ENCODE measurements around the gene FOCAD.

The FOCAD gene

GRCh38 chr9:20990867-20991266 is 306.8 kb downstream of the FOCAD start:
- Histone ChIP-seq H3K4me3 (ENCODE audit: low read length) (no peak overlapping the region), H2AK5ac (ENCODE audit: low read length) (no peak overlapping the region), H3K4me1 (ENCODE audit: control insufficient read depth, low read depth, low read length) (no peaks in the 10 kb centered on the region), H2BK120ac (ENCODE audit: low read depth, low read length) (no peak overlapping the region), H3K27me3 (ENCODE audit: insufficient read depth, low read length, poor library complexity) (no peaks in the 10 kb centered on the region), H3K36me3 (ENCODE audit: control insufficient read depth, insufficient read depth, low read length) (peaks cover 5% of the 10 kb centered on the region), H4K5ac (ENCODE audit: low read length) (no peak overlapping the region), H2BK5ac (ENCODE audit: low read length) (no peak overlapping the region), H4K8ac (ENCODE audit: low read depth, low read length) (no peak overlapping the region), H3K4me2 (ENCODE audit: low read length) (no peak overlapping the region), H3K79me2 (ENCODE audit: control insufficient read depth, insufficient read depth, low read length) (no peaks in the 10 kb centered on the region), H3K27ac (ENCODE audit: low read depth, low read length) (no peak overlapping the region), H3K9ac (ENCODE audit: low read length) (no peak overlapping the region), H3K23ac (ENCODE audit: low read length) (no peak overlapping the region), H3K18ac (ENCODE audit: low read length) (no peak overlapping the region), H2BK15ac (replicated peaks; ENCODE audit: low read depth) (no peak overlapping the region), H3K79me1 (ENCODE audit: low read length) (no peaks in the 10 kb centered on the region), H3K4ac (ENCODE audit: low read depth, low read length) (no peak overlapping the region), H3K56ac (ENCODE audit: low read length) (no peak overlapping the region)
- WGBS (ENCODE audit: extremely low coverage, insufficient coverage, low lambda C conversion rate) = no CpG with 5 or more reads among the region's 2 CpGs
- DNase-seq = no peak

GRCh38 chr9:20994486-20994885 is 310.4 kb downstream of the FOCAD start:
- Histone ChIP-seq H3K36me3 (ENCODE audit: control insufficient read depth, insufficient read depth, low read length) (peaks cover 5% of the 10 kb centered on the region), H3K79me1 (ENCODE audit: low read length) (no peaks in the 10 kb centered on the region), H3K56ac (ENCODE audit: low read length) (no peak overlapping the region), H3K27ac (ENCODE audit: low read depth, low read length) (no peak overlapping the region), H3K27me3 (ENCODE audit: insufficient read depth, low read length, poor library complexity) (no peaks in the 10 kb centered on the region), H3K79me2 (ENCODE audit: control insufficient read depth, insufficient read depth, low read length) (no peaks in the 10 kb centered on the region), H3K23ac (ENCODE audit: low read length) (no peak overlapping the region), H2BK15ac (replicated peaks; ENCODE audit: low read depth) (no peak overlapping the region), H3K4me1 (ENCODE audit: control insufficient read depth, low read depth, low read length) (no peaks in the 10 kb centered on the region), H3K4me2 (ENCODE audit: low read length) (no peak overlapping the region), H2BK120ac (ENCODE audit: low read depth, low read length) (no peak overlapping the region), H3K4ac (ENCODE audit: low read depth, low read length) (no peak overlapping the region), H2AK5ac (ENCODE audit: low read length) (no peak overlapping the region), H4K5ac (ENCODE audit: low read length) (no peak overlapping the region), H3K18ac (ENCODE audit: low read length) (no peak overlapping the region), H3K4me3 (ENCODE audit: low read length) (no peak overlapping the region), H4K8ac (ENCODE audit: low read depth, low read length) (no peak overlapping the region), H3K9ac (ENCODE audit: low read length) (no peak overlapping the region), H2BK5ac (ENCODE audit: low read length) (no peak overlapping the region)
- WGBS (ENCODE audit: extremely low coverage, insufficient coverage, low lambda C conversion rate) = no CpG with 5 or more reads among the region's 3 CpGs
- DNase-seq = no peak

- no peak overlapping the region for H2BK5ac ChIP-seq (ENCODE audit: low read length)
- H3K79me2 ChIP-seq (ENCODE audit: control insufficient read depth, insufficient read depth, low read length) = no peaks in the 10 kb centered on the region
- no peak overlapping the region for H3K18ac ChIP-seq (ENCODE audit: low read length)
- no peak overlapping the region for H3K4ac ChIP-seq (ENCODE audit: low read depth, low read length)
- no peak overlapping the region for H3K9ac ChIP-seq (ENCODE audit: low read length)
- DNase-seq = no peak
- H3K36me3 ChIP-seq (ENCODE audit: control insufficient read depth, insufficient read depth, low read length) = peaks cover 2% of the 10 kb centered on the region
- no peak overlapping the region for H3K4me2 ChIP-seq (ENCODE audit: low read length)
- no peaks in the 10 kb centered on the region for H3K79me1 ChIP-seq (ENCODE audit: low read length)
- no peak overlapping the region for H2BK120ac ChIP-seq (ENCODE audit: low read depth, low read length)
- H4K8ac ChIP-seq (ENCODE audit: low read depth, low read length) = no peak overlapping the region
- H3K4me3 ChIP-seq (ENCODE audit: low read length) = no peak overlapping the region
- no peak overlapping the region for H3K23ac ChIP-seq (ENCODE audit: low read length)
- H2AK5ac ChIP-seq (ENCODE audit: low read length) = no peak overlapping the region
- H3K56ac ChIP-seq (ENCODE audit: low read length) = no peak overlapping the region
- H2BK15ac ChIP-seq (replicated peaks; ENCODE audit: low read depth) = no peak overlapping the region
- H3K27me3 ChIP-seq (ENCODE audit: insufficient read depth, low read length, poor library complexity) = no peaks in the 10 kb centered on the region
- no peak overlapping the region for H3K27ac ChIP-seq (ENCODE audit: low read depth, low read length)
- no CpG with 5 or more reads among the region's 2 CpGs for WGBS (ENCODE audit: extremely low coverage, insufficient coverage, low lambda C conversion rate)
- H4K5ac ChIP-seq (ENCODE audit: low read length) = no peak overlapping the region
- no peaks in the 10 kb centered on the region for H3K4me1 ChIP-seq (ENCODE audit: control insufficient read depth, low read depth, low read length)
These were observed 311.6 kb downstream of the FOCAD start for GRCh38 chr9:20995616-20996015.

- H3K56ac ChIP-seq (ENCODE audit: low read length) = no peak overlapping the region
- no peak overlapping the region for H2BK5ac ChIP-seq (ENCODE audit: low read length)
- WGBS (ENCODE audit: extremely low coverage, insufficient coverage, low lambda C conversion rate) = no CpG with 5 or more reads among the region's 2 CpGs
- H3K9ac ChIP-seq (ENCODE audit: low read length) = no peak overlapping the region
- no peak overlapping the region for H3K4me3 ChIP-seq (ENCODE audit: low read length)
- H2BK15ac ChIP-seq (replicated peaks; ENCODE audit: low read depth) = no peak overlapping the region
- no peak overlapping the region for H4K5ac ChIP-seq (ENCODE audit: low read length)
- H3K4me2 ChIP-seq (ENCODE audit: low read length) = no peak overlapping the region
- no peak overlapping the region for H3K18ac ChIP-seq (ENCODE audit: low read length)
- H3K4me1 ChIP-seq (ENCODE audit: control insufficient read depth, low read depth, low read length) = no peaks in the 10 kb centered on the region
- H3K23ac ChIP-seq (ENCODE audit: low read length) = no peak overlapping the region
- H3K36me3 ChIP-seq (ENCODE audit: control insufficient read depth, insufficient read depth, low read length) = peaks cover 2% of the 10 kb centered on the region
- H4K8ac ChIP-seq (ENCODE audit: low read depth, low read length) = no peak overlapping the region
- no peak overlapping the region for H3K27ac ChIP-seq (ENCODE audit: low read depth, low read length)
- no peaks in the 10 kb centered on the region for H3K79me2 ChIP-seq (ENCODE audit: control insufficient read depth, insufficient read depth, low read length)
- H3K4ac ChIP-seq (ENCODE audit: low read depth, low read length) = no peak overlapping the region
- no peaks in the 10 kb centered on the region for H3K79me1 ChIP-seq (ENCODE audit: low read length)
- no peak for DNase-seq
- no peak overlapping the region for H2AK5ac ChIP-seq (ENCODE audit: low read length)
- H2BK120ac ChIP-seq (ENCODE audit: low read depth, low read length) = no peak overlapping the region
- no peaks in the 10 kb centered on the region for H3K27me3 ChIP-seq (ENCODE audit: insufficient read depth, low read length, poor library complexity)
These were observed 312.8 kb downstream of the FOCAD start for GRCh38 chr9:20996809-20997208.

GRCh38 chr9:20997503-20998076 is 313.5 kb downstream of the FOCAD start:
- Histone ChIP-seq H3K4me3 (ENCODE audit: low read length) (no peak overlapping the region), H3K23ac (ENCODE audit: low read length) (no peak overlapping the region), H4K5ac (ENCODE audit: low read length) (no peak overlapping the region), H3K27me3 (ENCODE audit: insufficient read depth, low read length, poor library complexity) (no peaks in the 10 kb centered on the region), H2AK5ac (ENCODE audit: low read length) (no peak overlapping the region), H3K4me2 (ENCODE audit: low read length) (no peak overlapping the region), H3K4ac (ENCODE audit: low read depth, low read length) (no peak overlapping the region), H4K8ac (ENCODE audit: low read depth, low read length) (no peak overlapping the region), H3K36me3 (ENCODE audit: control insufficient read depth, insufficient read depth, low read length) (peaks cover 2% of the 10 kb centered on the region), H3K9ac (ENCODE audit: low read length) (no peak overlapping the region), H2BK15ac (replicated peaks; ENCODE audit: low read depth) (no peak overlapping the region), H3K18ac (ENCODE audit: low read length) (peak overlapping the region; percentile 28), H3K4me1 (ENCODE audit: control insufficient read depth, low read depth, low read length) (no peaks in the 10 kb centered on the region), H3K79me2 (ENCODE audit: control insufficient read depth, insufficient read depth, low read length) (no peaks in the 10 kb centered on the region), H3K56ac (ENCODE audit: low read length) (no peak overlapping the region), H3K79me1 (ENCODE audit: low read length) (no peaks in the 10 kb centered on the region), H3K27ac (ENCODE audit: low read depth, low read length) (no peak overlapping the region), H2BK120ac (ENCODE audit: low read depth, low read length) (no peak overlapping the region), H2BK5ac (ENCODE audit: low read length) (no peak overlapping the region)
- no peak for DNase-seq
- no CpG with 5 or more reads among the region's 2 CpGs for WGBS (ENCODE audit: extremely low coverage, insufficient coverage, low lambda C conversion rate)

- H3K9ac ChIP-seq (ENCODE audit: low read length) = no peak overlapping the region
- no peaks in the 10 kb centered on the region for H3K4me1 ChIP-seq (ENCODE audit: control insufficient read depth, low read depth, low read length)
- H3K56ac ChIP-seq (ENCODE audit: low read length) = no peak overlapping the region
- no peak overlapping the region for H2BK15ac ChIP-seq (replicated peaks; ENCODE audit: low read depth)
- H2BK120ac ChIP-seq (ENCODE audit: low read depth, low read length) = no peak overlapping the region
- H3K79me1 ChIP-seq (ENCODE audit: low read length) = no peaks in the 10 kb centered on the region
- H3K4me3 ChIP-seq (ENCODE audit: low read length) = no peak overlapping the region
- no peak overlapping the region for H3K18ac ChIP-seq (ENCODE audit: low read length)
- no peak overlapping the region for H3K4me2 ChIP-seq (ENCODE audit: low read length)
- H2BK5ac ChIP-seq (ENCODE audit: low read length) = no peak overlapping the region
- no peak for DNase-seq
- H2AK5ac ChIP-seq (ENCODE audit: low read length) = no peak overlapping the region
- H3K36me3 ChIP-seq (ENCODE audit: control insufficient read depth, insufficient read depth, low read length) = no peaks in the 10 kb centered on the region
- H3K23ac ChIP-seq (ENCODE audit: low read length) = no peak overlapping the region
- H3K27ac ChIP-seq (ENCODE audit: low read depth, low read length) = no peak overlapping the region
- no peak overlapping the region for H3K4ac ChIP-seq (ENCODE audit: low read depth, low read length)
- H3K79me2 ChIP-seq (ENCODE audit: control insufficient read depth, insufficient read depth, low read length) = no peaks in the 10 kb centered on the region
- H4K8ac ChIP-seq (ENCODE audit: low read depth, low read length) = no peak overlapping the region
- no peak overlapping the region for H4K5ac ChIP-seq (ENCODE audit: low read length)
- WGBS (ENCODE audit: extremely low coverage, insufficient coverage, low lambda C conversion rate) = no CpG with 5 or more reads among the region's 1 CpG
- no peaks in the 10 kb centered on the region for H3K27me3 ChIP-seq (ENCODE audit: insufficient read depth, low read length, poor library complexity)
These were observed 317.5 kb downstream of the FOCAD start for GRCh38 chr9:21001581-21001980.
